ENCODE measurements around the gene ARF1.

Gene ARF1

GRCh38 chr1:228041316-228041715 is 41.2 kb upstream of the ARF1 start (continued):
- TF ChIP-seq ZNF280D (tag by site-specific recombination; IDR thresholded peaks at IDR 0.05) (no peak), ZNF169 (tag by site-specific recombination; IDR thresholded peaks at IDR 0.05) (no peak), GLI4 (tag by site-specific recombination; IDR thresholded peaks at IDR 0.05) (no peak), ZNF585B (tag by site-specific recombination; IDR thresholded peaks at IDR 0.05) (no peak), KLF7 (tag by site-specific recombination; IDR thresholded peaks at IDR 0.05; ENCODE audit: borderline replicate concordance) (no peak), ZNF423 (tag by site-specific recombination; IDR thresholded peaks at IDR 0.05) (no peak), ZNF571 (tag by site-specific recombination; IDR thresholded peaks at IDR 0.05) (peak; percentile 79; the same call in 1 of the 2 replicates), HIC1 (tag by site-specific recombination; IDR thresholded peaks at IDR 0.05) (no peak), KLF9 (tag by site-specific recombination; IDR thresholded peaks at IDR 0.05; ENCODE audit: low read depth) (no peak), KLF8 (tag by site-specific recombination; IDR thresholded peaks at IDR 0.05) (no peak), ZNF416 (tag by site-specific recombination; IDR thresholded peaks at IDR 0.05) (no peak), ZNF37A (tag by site-specific recombination; IDR thresholded peaks at IDR 0.05) (no peak), ZNF302 (tag by site-specific recombination; IDR thresholded peaks at IDR 0.05; ENCODE audit: low read depth) (no peak), ZNF202 (tag by site-specific recombination; IDR thresholded peaks at IDR 0.05; ENCODE audit: borderline replicate concordance) (no peak), ZNF10 (tag by site-specific recombination; IDR thresholded peaks at IDR 0.05) (no peak), OSR2 (tag by site-specific recombination; IDR thresholded peaks at IDR 0.05) (no peak), ZNF311 (tag by site-specific recombination; IDR thresholded peaks at IDR 0.05; ENCODE audit: borderline replicate concordance) (peak; percentile 89; the same call in 1 of the 2 replicates), ZNF138 (tag by site-specific recombination; IDR thresholded peaks at IDR 0.05; ENCODE audit: borderline replicate concordance) (no peak), TRIM28 (IDR thresholded peaks at IDR 0.05; ENCODE audit: borderline replicate concordance, low read length) (no peak), PRDM1 (tag by site-specific recombination; IDR thresholded peaks at IDR 0.05) (no peak), YY2 (tag by site-specific recombination; IDR thresholded peaks at IDR 0.05) (no peak), ZNF785 (tag by site-specific recombination; IDR thresholded peaks at IDR 0.05) (peak; percentile 56; the same call in 1 of the 2 replicates), KLF16 (tag by site-specific recombination; IDR thresholded peaks at IDR 0.05) (no peak), ZNF544 (tag by site-specific recombination; IDR thresholded peaks at IDR 0.05) (no peak), ZBTB17 (tag by site-specific recombination; IDR thresholded peaks at IDR 0.05) (peak; percentile 100), ZNF555 (tag by site-specific recombination; conservative IDR thresholded peaks at IDR 0.05) (no peak), ZNF112 (tag by site-specific recombination; IDR thresholded peaks at IDR 0.05) (no peak), ZNF239 (tag by site-specific recombination; IDR thresholded peaks at IDR 0.05) (peak; percentile 46; the same call in 1 of the 2 replicates), ZNF623 (tag by site-specific recombination; IDR thresholded peaks at IDR 0.05) (no peak), ZNF48 (tag by site-specific recombination; IDR thresholded peaks at IDR 0.05) (no peak), HOXA7 (CRISPR knock-in tag; IDR thresholded peaks at IDR 0.05; ENCODE audit: borderline replicate concordance) (no peak)
- TF ChIP-seq, protein P1, sequence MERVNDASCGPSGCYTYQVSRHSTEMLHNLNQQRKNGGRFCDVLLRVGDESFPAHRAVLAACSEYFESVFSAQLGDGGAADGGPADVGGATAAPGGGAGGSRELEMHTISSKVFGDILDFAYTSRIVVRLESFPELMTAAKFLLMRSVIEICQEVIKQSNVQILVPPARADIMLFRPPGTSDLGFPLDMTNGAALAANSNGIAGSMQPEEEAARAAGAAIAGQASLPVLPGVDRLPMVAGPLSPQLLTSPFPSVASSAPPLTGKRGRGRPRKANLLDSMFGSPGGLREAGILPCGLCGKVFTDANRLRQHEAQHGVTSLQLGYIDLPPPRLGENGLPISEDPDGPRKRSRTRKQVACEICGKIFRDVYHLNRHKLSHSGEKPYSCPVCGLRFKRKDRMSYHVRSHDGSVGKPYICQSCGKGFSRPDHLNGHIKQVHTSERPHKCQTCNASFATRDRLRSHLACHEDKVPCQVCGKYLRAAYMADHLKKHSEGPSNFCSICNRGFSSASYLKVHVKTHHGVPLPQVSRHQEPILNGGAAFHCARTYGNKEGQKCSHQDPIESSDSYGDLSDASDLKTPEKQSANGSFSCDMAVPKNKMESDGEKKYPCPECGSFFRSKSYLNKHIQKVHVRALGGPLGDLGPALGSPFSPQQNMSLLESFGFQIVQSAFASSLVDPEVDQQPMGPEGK (tag by site-specific recombination; IDR thresholded peaks at IDR 0.05): no peak
- TF ChIP-seq, protein P2, sequence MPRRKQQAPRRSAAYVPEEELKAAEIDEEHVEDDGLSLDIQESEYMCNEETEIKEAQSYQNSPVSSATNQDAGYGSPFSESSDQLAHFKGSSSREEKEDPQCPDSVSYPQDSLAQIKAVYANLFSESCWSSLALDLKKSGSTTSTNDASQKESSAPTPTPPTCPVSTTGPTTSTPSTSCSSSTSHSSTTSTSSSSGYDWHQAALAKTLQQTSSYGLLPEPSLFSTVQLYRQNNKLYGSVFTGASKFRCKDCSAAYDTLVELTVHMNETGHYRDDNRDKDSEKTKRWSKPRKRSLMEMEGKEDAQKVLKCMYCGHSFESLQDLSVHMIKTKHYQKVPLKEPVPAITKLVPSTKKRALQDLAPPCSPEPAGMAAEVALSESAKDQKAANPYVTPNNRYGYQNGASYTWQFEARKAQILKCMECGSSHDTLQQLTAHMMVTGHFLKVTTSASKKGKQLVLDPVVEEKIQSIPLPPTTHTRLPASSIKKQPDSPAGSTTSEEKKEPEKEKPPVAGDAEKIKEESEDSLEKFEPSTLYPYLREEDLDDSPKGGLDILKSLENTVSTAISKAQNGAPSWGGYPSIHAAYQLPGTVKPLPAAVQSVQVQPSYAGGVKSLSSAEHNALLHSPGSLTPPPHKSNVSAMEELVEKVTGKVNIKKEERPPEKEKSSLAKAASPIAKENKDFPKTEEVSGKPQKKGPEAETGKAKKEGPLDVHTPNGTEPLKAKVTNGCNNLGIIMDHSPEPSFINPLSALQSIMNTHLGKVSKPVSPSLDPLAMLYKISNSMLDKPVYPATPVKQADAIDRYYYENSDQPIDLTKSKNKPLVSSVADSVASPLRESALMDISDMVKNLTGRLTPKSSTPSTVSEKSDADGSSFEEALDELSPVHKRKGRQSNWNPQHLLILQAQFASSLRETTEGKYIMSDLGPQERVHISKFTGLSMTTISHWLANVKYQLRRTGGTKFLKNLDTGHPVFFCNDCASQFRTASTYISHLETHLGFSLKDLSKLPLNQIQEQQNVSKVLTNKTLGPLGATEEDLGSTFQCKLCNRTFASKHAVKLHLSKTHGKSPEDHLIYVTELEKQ (tag by site-specific recombination; IDR thresholded peaks at IDR 0.05; ENCODE audit: borderline replicate concordance): peak; percentile 93; the same call in 1 of the 2 replicates

Data from HEK293 (cell line).